GM18517 (cell line): ENCODE results near the gene SEMA3D.

Experiments
- ATAC-seq: cut with Tn5 transposase; IDR thresholded peaks from one replicate; pipeline ENCODE4 v1.9.1; 2021; ENCODE audit warnings: mild to moderate bottlenecking, moderate library complexity; ENCODE audit not compliant: unreplicated experiment

Gene SEMA3D

GRCh38 chr7:85186521-85187241 is at the start of gene SEMA3D:
Gene SEMA3D (minus strand): TSS chr7:85187056. CDS start chr7:85121891, 65,165 bp downstream.
- ATAC-seq: peak; percentile 77

GRCh38 chr7:85234730-85235129 is 47.9 kb upstream of the SEMA3D start:
- ATAC-seq: no peak

GRCh38 chr7:85232068-85232467 is 45.2 kb upstream of the SEMA3D start:
- ATAC-seq: no peak

GRCh38 chr7:85230623-85231022 is 43.8 kb upstream of the SEMA3D start:
- ATAC-seq: no peak

- no peak for ATAC-seq
Measured at GRCh38 chr7:85229544-85229943, 42.7 kb upstream of the SEMA3D start.

- ATAC-seq: no peak
Measured at GRCh38 chr7:85226361-85227085, 39.7 kb upstream of the SEMA3D start.

- ATAC-seq: no peak
Measured at GRCh38 chr7:85224171-85224570, 37.3 kb upstream of the SEMA3D start.

- no peak for ATAC-seq
Measured at GRCh38 chr7:85222522-85222921, 35.7 kb upstream of the SEMA3D start.

- no peak for ATAC-seq
Measured at GRCh38 chr7:85221796-85222195, 34.9 kb upstream of the SEMA3D start.

GRCh38 chr7:85220651-85221050 is 33.8 kb upstream of the SEMA3D start:
- ATAC-seq: no peak

GRCh38 chr7:85220023-85220422 is 33.2 kb upstream of the SEMA3D start:
- no peak for ATAC-seq

- no peak for ATAC-seq
Measured at GRCh38 chr7:85217085-85217484, 30.2 kb upstream of the SEMA3D start.

GRCh38 chr7:85215098-85215497 is 28.2 kb upstream of the SEMA3D start:
- peak; percentile 78 for ATAC-seq

GRCh38 chr7:85213500-85213899 is 26.6 kb upstream of the SEMA3D start:
- no peak for ATAC-seq

GRCh38 chr7:85205754-85206153 is 18.9 kb upstream of the SEMA3D start:
- ATAC-seq: no peak

GRCh38 chr7:85204496-85204895 is 17.6 kb upstream of the SEMA3D start:
- no peak for ATAC-seq

GRCh38 chr7:85204061-85204460 is 17.2 kb upstream of the SEMA3D start:
- no peak for ATAC-seq

GRCh38 chr7:85201209-85201608 is 14.4 kb upstream of the SEMA3D start:
- ATAC-seq: no peak

GRCh38 chr7:85196696-85197095 is 9.8 kb upstream of the SEMA3D start:
- no peak for ATAC-seq

- no peak for ATAC-seq
Measured at GRCh38 chr7:85191383-85191782, 4.5 kb upstream of the SEMA3D start.

GRCh38 chr7:85186083-85186520 is 754 bp downstream of the SEMA3D start:
- ATAC-seq: no peak

- no peak for ATAC-seq
Measured at GRCh38 chr7:85185424-85186082, 1.3 kb downstream of the SEMA3D start.
